CD4-positive, alpha-beta T cell treated with Interleukin-15 for 4 hours (primary cell): ENCODE measurements around the gene SAXO1.

Experiments used
- DNase-seq: peaks from one replicate; pipeline ENCODE4 v3.0.0-alpha.2; 2020; ENCODE audit warnings: low spot score

Gene SAXO1

GRCh38 chr9:18910916-18911315 lies 122.1 kb downstream of the SAXO1 start:
- DNase-seq: no peak

- no peak for DNase-seq
Observed at GRCh38 chr9:18910435-18910834, 122.6 kb downstream of the SAXO1 start.

GRCh38 chr9:18909140-18910018 lies 123.6 kb downstream of the SAXO1 start:
- DNase-seq: no peak

GRCh38 chr9:18907927-18908625 lies 124.9 kb downstream of the SAXO1 start:
- no peak for DNase-seq

GRCh38 chr9:18906656-18907395 lies 126.2 kb downstream of the SAXO1 start:
- no peak for DNase-seq

GRCh38 chr9:18905883-18906629 lies 127.0 kb downstream of the SAXO1 start:
- no peak for DNase-seq

- DNase-seq: no peak
Observed at GRCh38 chr9:18905028-18905882, 127.8 kb downstream of the SAXO1 start.

- no peak for DNase-seq
Observed at GRCh38 chr9:18903450-18903849, 129.6 kb downstream of the SAXO1 start.

GRCh38 chr9:18896531-18897179 lies 136.4 kb downstream of the SAXO1 start:
- DNase-seq: no peak

- no peak for DNase-seq
Observed at GRCh38 chr9:18896004-18896403, 137.0 kb downstream of the SAXO1 start.

GRCh38 chr9:18893491-18893890 lies 139.5 kb downstream of the SAXO1 start:
- no peak for DNase-seq

- no peak for DNase-seq
Observed at GRCh38 chr9:18893046-18893445, 140.0 kb downstream of the SAXO1 start.

GRCh38 chr9:18891946-18892670 lies 140.9 kb downstream of the SAXO1 start:
- no peak for DNase-seq

- DNase-seq: no peak
Observed at GRCh38 chr9:18890372-18890771, 142.6 kb downstream of the SAXO1 start.

GRCh38 chr9:18889550-18889949 lies 143.5 kb downstream of the SAXO1 start:
- no peak for DNase-seq

GRCh38 chr9:18888290-18888689 lies 144.7 kb downstream of the SAXO1 start:
- no peak for DNase-seq

- no peak for DNase-seq
Observed at GRCh38 chr9:18887546-18887945, 145.5 kb downstream of the SAXO1 start.

GRCh38 chr9:18881758-18882157 lies 151.3 kb downstream of the SAXO1 start:
- DNase-seq: no peak

- no peak for DNase-seq
Observed at GRCh38 chr9:18877984-18878383, 155.0 kb downstream of the SAXO1 start.
